Measurements from ENCODE around the gene FAM131B. TPM values are rescaled to one million over a fixed set of nuclear protein-coding genes. Genes with fewer than 3 reads are reported as not detected.

Gene FAM131B
- total RNA-seq, 1 donor from 2014 or later, result 0.51 TPM

- no peak for DNase-seq
Observed at GRCh38 chr7:143356414-143357050, 6.0 kb downstream of the FAM131B start.

GRCh38 chr7:143355450-143356385 lies 6.8 kb downstream of the FAM131B start:
- DNase-seq, result no peak

- no peak for DNase-seq
Observed at GRCh38 chr7:143354965-143355364, 7.5 kb downstream of the FAM131B start.

- DNase-seq, result no peak
Observed at GRCh38 chr7:143354376-143354775, 8.1 kb downstream of the FAM131B start.

- no peak for DNase-seq
Observed at GRCh38 chr7:143352531-143353002, 9.9 kb downstream of the FAM131B start.

GRCh38 chr7:143351574-143351973 lies 10.9 kb downstream of the FAM131B start:
- no peak for DNase-seq

GRCh38 chr7:143351060-143351459 lies 11.5 kb downstream of the FAM131B start:
- DNase-seq, result no peak

- no peak for DNase-seq
Observed at GRCh38 chr7:143347950-143348349, 14.6 kb downstream of the FAM131B start.

GRCh38 chr7:143346018-143346417 lies 16.5 kb downstream of the FAM131B start:
- no peak for DNase-seq

- DNase-seq, result peak; percentile 67
Observed at GRCh38 chr7:143345428-143345900, 17.0 kb downstream of the FAM131B start.

GRCh38 chr7:143343596-143343995 lies 18.9 kb downstream of the FAM131B start:
- DNase-seq, result no peak

- DNase-seq, result no peak
Observed at GRCh38 chr7:143341842-143342241, 20.7 kb downstream of the FAM131B start.

- DNase-seq, result no peak
Observed at GRCh38 chr7:143337216-143337615, 25.3 kb downstream of the FAM131B start.

- DNase-seq, result no peak
Observed at GRCh38 chr7:143334244-143334643, 28.3 kb downstream of the FAM131B start.

GRCh38 chr7:143331179-143331801 lies 31.2 kb downstream of the FAM131B start:
- DNase-seq, result no peak

GRCh38 chr7:143329471-143330170 lies 32.9 kb downstream of the FAM131B start:
- no peak for DNase-seq

- no peak for DNase-seq
Observed at GRCh38 chr7:143327903-143328302, 34.6 kb downstream of the FAM131B start.

- DNase-seq, result no peak
Observed at GRCh38 chr7:143325240-143325639, 37.3 kb downstream of the FAM131B start.

GRCh38 chr7:143323653-143324052 lies 38.9 kb downstream of the FAM131B start:
- no peak for DNase-seq

GRCh38 chr7:143322760-143323633 lies 39.5 kb downstream of the FAM131B start:
- no peak for DNase-seq

GRCh38 chr7:143321734-143322133 lies 40.8 kb downstream of the FAM131B start:
- no peak for DNase-seq
